GM21515 (cell line): ENCODE results near the gene FMNL1.

Experiments used
- ATAC-seq: cut with Tn5 transposase; IDR thresholded peaks from one replicate; pipeline ENCODE4 v1.9.1; 2021; ENCODE audit not compliant: unreplicated experiment

Gene FMNL1

GRCh38 chr17:45277992-45278391 lies 56.3 kb downstream of the FMNL1 start:
- no peak for ATAC-seq

- no peak for ATAC-seq
These were observed 58.2 kb downstream of the FMNL1 start for GRCh38 chr17:45279898-45280297.

GRCh38 chr17:45282683-45283644 lies 61.3 kb downstream of the FMNL1 start:
- ATAC-seq, result no peak

GRCh38 chr17:45283711-45284110 lies 62.0 kb downstream of the FMNL1 start:
- no peak for ATAC-seq

- no peak for ATAC-seq
These were observed 62.8 kb downstream of the FMNL1 start for GRCh38 chr17:45284176-45285140.

- ATAC-seq, result no peak
These were observed 64.6 kb downstream of the FMNL1 start for GRCh38 chr17:45286286-45286685.

GRCh38 chr17:45287526-45288500 lies 66.1 kb downstream of the FMNL1 start:
- no peak for ATAC-seq

- no peak for ATAC-seq
These were observed 67.1 kb downstream of the FMNL1 start for GRCh38 chr17:45288825-45289224.

- no peak for ATAC-seq
These were observed 67.9 kb downstream of the FMNL1 start for GRCh38 chr17:45289301-45290268.

GRCh38 chr17:45290269-45290765 lies 68.6 kb downstream of the FMNL1 start:
- ATAC-seq, result no peak

GRCh38 chr17:45291171-45291805 lies 69.6 kb downstream of the FMNL1 start:
- no peak for ATAC-seq

- ATAC-seq, result no peak
These were observed 71.2 kb downstream of the FMNL1 start for GRCh38 chr17:45292696-45293412.

GRCh38 chr17:45293413-45294211 lies 71.9 kb downstream of the FMNL1 start:
- ATAC-seq, result no peak

GRCh38 chr17:45294506-45294905 lies 72.8 kb downstream of the FMNL1 start:
- ATAC-seq, result no peak

- no peak for ATAC-seq
These were observed 74.5 kb downstream of the FMNL1 start for GRCh38 chr17:45296003-45296832.

GRCh38 chr17:45296833-45297124 lies 75.1 kb downstream of the FMNL1 start:
- no peak for ATAC-seq
